HG03045 (cell line): ENCODE measurements around the gene GGA2.
A peak's percentile ranks its signal among the peaks of the same experiment; 100 is the strongest.
"Not testable (repeated sequence)": the region's sequence is repeated elsewhere in the genome, so short reads cannot be mapped to it uniquely, and the experiment has no call there.

Experiments used
- ATAC-seq: cut with Tn5 transposase; IDR thresholded peaks from one replicate; pipeline ENCODE4 v1.9.1; 2021; ENCODE audit warnings: mild to moderate bottlenecking, moderate library complexity; ENCODE audit not compliant: unreplicated experiment

The GGA2 gene

DNA sequence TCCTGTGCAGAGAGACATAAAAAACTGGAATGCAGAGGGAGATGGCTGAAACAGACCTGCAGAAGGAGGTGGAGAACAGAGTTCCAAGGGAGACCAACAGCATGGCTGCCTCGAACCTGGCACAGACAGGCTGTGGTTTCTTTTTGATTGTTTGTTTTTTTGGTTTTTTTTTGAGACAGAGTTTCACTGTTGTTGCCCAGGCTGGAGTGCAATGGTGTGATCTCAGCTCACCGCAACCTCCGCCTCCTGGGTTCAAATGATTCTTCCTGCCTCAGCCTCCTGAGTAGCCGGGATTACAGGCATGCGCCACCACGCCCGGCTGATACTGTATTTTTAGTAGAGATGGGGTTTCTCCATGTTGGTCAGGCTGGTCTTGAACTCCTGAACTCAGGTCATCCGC lies 26.8 kb downstream of the GGA2 start:
- ATAC-seq = not testable (repeated sequence)

- no peak for ATAC-seq
Measured at GRCh38 chr16:23482778-23483177, 27.5 kb downstream of the GGA2 start.

DNA sequence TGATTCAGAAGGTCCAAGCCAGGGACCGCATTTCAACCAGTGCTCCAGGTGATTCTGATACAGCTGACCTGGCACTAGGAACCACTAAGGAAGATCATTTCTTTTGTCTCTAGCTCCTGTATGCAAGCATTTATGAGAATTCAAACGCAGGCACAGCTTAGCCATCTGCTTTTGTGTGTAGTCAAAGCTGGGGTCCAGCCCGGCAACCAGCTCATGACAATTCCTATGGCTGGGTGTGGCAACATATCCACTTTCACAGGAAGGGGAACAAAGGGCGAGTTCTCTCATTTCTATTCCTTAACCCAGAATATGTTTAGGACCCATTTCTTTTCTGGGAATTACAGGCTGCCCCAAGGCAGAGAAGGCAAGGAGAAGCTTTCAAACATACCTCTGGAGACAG lies 30.0 kb downstream of the GGA2 start:
- no peak for ATAC-seq

DNA sequence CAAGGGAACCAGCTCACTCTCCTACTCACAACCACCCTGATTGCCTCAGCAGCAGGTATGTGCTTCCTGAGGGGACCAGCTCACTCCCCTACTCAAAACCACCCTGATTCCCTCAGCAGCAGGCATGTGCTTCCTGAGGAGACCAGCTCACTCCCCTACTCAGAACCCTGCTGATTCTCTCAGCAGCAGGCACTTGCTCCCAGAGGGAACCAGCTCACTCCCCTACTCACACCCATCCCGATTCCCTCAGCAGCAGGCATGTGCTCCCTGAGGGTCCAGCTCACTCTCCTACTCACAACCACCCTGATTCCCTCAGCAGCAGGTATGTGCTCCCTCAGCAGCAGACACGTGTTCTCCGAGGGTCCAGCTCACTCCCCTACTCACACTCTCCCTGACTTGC lies 31.2 kb downstream of the GGA2 start:
- no peak for ATAC-seq

- no peak for ATAC-seq
Measured at GRCh38 chr16:23478566-23478965, 31.7 kb downstream of the GGA2 start.

- ATAC-seq = no peak
Measured at GRCh38 chr16:23476289-23476688, 34.0 kb downstream of the GGA2 start.

- ATAC-seq = no peak
Measured at GRCh38 chr16:23469814-23470213, 40.5 kb downstream of the GGA2 start.

DNA sequence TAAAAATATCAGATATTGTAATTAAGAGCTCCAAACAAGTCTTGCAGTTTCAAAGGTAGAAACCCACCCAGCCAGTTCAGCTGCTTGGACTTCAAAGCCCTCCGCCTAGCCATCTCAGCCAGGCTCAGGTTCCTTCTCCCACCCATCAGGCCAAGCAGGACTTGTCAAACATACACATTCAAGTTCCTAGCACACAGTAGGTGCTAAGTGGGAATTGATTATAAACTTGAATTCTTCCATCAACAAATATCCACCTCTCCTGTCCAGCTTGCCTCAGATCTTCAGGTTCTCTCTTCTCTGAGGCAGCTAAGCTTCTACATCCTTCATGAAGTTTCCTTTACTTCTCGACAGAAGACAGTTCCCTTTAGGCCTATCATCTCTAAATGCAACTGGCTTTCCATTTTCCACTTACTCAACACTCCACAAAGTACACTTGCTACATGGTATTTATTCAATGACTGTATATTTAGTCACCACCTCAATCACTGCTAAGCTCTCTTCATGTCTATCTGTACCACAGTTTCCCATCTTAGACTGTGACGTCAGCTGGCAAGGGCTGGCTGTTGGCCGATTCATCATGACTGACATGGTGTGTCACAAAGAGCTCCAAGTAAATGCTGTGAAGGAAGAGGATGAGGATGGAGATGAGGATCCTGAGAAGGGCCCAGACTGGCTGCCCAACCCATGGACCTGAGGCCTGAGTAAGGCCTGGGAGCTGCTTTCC lies 44.0 kb downstream of the GGA2 start:
- no peak for ATAC-seq

- ATAC-seq = no peak
Measured at GRCh38 chr16:23465179-23465578, 45.1 kb downstream of the GGA2 start.

DNA sequence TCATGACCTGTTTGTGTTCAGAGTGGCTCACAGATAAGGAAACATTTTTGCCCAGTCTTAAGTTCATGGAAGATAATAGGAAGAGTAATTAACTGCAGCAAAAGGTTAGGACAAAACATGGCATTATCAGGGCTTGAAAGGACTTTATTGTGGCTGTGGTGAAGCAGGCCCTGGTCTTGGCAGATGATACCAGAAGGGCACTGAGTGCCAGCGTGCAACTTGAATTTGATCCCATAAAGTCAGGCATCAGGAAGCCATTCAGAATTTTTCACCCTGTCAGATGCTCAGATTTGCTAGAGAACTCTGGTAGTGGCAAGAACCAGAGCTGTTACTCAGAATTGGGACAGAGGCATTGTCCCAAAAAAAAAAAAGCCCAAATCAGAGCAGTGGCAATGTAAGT lies 46.1 kb downstream of the GGA2 start:
- no peak for ATAC-seq

DNA sequence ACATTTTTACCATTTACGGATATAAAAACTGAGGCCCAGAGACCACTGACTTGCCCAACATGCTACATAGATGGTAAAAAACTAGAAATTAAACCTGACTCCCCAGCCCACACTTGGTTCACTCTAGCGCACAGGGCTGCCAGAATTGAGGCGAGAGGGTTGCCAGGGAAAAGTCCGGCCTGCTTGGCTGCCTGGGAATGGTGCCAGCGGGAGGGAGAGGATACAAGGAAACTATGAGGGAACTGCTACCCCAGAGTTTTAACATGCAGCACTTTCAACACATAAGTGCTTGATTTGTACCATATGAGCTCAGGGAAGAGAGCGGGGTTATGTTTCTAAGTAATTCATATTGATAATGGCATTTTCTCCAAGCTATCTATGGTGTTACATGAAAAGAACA lies 47.3 kb downstream of the GGA2 start:
- not testable (repeated sequence) for ATAC-seq

GRCh38 chr16:23453338-23454052 lies 56.8 kb downstream of the GGA2 start:
- ATAC-seq = no peak

DNA sequence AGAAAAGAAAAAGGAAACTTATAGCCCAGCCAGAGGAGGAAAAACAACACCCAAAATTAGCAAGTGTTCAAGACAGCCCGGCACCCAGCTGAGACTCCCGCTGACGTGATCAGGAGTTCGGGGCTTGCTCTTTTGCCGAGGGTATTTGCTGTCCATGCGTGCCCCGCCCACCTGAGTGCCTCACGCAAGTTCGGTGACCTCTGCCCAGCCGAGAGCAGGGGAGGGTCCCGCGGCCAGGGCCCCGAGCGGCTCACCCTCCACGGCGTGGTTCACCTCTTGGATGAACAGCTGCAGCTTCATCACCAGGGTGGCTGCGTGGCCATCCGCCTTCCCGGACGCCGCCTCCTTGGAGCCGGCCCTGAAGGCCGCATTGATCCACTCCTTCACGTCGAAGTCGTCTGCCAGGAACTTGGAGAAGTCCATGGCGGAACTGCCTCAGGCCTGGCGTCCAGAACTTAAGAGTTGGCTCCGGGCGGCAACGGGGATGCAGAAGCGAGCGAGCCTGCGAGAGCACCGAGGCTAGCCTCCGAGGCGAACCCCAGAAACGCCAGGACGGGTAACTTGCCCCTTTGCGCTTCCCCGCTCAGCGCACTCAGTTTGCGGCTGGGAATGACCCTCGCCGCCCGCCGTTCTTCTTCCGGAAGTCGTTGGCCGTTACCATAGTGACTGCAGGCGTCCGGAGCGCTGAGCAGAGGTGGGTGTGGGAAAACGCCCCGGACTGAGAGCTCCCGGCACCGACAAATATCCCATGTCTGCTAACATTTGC lies 57.5 kb downstream of the GGA2 start, which contains the start of gene COG7:
COG7 (minus strand) TSS at position 618 of the 766 bp plus-strand sequence; CDS start at position 423, 195 bp downstream.
- ATAC-seq = peak; percentile 89

DNA sequence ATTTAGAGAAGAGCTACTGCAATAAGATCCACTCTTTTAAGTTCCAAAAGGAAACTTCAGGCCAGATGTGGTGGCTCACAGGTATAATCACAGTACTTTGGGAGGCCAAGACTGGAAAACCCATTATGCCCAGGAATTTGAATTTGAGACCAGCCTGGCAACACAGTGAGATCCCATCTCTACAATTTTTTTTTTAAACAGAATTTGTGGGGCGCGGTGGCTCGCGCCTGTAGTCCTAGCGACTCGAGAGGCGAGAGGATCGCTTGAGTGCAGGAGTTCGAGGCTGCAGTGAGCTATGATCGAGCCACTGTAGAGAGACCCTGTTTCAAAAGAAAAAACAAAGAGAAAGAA lies 58.1 kb downstream of the GGA2 start:
- ATAC-seq = no peak

- no peak for ATAC-seq
Measured at GRCh38 chr16:23448392-23448791, 61.9 kb downstream of the GGA2 start.

GRCh38 chr16:23437542-23437941 lies 72.8 kb downstream of the GGA2 start:
- ATAC-seq = not testable (repeated sequence)

DNA sequence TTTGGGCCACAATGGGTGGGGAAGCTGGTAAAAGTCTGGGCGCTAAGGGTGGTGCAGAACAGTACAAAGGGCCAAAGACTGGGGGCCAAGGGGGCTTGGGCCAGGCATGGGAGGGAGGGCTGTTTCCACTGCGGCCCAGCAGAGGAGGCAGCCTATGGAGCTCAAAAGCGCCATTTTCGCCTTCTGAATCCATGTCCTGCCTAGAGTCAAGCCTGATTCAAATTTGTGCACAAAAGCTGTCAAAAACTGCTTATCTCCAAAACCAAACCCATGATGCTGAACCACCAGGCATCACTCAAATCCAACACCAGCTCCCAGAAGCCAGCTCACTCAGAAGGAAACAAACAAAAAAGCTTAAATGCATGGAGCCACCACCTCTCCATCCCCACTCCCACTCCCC lies 73.3 kb downstream of the GGA2 start:
- ATAC-seq = no peak

DNA sequence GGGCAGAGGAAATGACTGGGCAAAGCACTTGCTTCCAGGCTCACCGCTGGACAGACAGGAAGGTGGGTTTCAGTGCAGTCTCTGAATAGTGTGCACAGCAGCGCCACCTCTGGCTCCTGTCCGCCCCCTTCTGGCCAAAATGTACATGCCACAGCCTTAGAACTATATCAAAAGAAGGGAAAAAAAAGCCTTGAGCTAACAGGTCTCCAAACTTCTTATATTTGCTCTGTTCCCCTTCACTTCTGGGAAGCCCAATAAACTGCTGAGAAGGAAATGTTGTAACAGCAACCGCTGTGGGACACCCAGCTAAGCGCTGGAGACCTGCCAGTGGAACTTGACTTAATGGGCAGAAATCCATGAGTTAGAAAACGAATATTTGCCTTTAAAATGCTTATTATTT lies 74.8 kb downstream of the GGA2 start:
- ATAC-seq = no peak

DNA sequence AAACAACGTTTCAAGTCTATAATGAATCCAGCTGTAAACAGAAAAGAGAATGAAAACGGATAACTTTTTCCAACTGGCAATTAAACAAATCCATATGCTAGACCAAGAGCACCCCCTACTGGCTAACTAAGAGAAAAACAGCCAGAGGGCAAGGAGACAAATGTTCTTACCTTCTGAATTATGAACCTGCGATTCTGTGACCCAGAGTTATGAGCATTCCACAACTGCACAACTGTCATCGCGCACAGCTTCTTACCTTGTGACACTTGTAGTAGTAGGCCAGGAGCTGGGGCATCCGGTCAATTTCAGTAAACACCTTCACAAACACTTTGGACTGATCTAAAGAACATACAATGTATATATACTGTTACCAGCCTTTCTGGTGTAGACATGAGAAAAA lies 75.9 kb downstream of the GGA2 start:
- ATAC-seq = no peak

DNA sequence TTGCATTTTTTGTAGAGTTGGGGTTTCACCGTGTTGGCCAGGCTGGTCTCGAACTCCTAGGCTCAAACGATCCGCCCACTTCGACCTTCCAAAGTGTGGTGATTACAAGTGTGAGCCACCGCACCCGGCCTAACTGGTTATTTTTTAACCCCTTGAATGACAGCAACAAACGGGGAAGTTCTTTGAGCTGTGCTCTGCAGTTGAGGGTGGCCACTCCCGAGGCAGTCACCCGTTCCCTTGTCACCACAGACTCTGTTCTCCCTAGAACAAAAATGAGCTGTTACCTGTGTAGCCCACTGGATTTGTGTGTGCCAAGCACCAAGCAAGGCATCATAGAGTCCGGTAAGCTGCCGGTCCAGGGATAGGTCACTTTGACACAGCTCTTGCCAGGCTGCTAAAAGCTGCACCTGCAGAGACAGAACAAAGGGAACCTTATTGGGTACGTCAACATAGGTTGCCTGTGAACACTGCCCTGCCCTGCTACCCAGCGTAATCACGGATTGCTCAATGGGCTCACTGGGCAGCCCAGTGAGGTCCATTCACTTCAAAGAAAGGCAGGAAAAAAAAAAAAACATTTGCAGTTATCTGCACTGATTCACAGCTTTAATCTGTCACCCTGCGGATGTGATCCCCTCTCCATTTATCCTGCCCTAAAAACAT lies 76.9 kb downstream of the GGA2 start:
- no peak for ATAC-seq
